Right lobe of liver (tissue), 6 donors: Measurements from ENCODE around the gene AGPS. TPM values are rescaled to one million over a fixed set of nuclear protein-coding genes. Genes with fewer than 3 reads are reported as not detected.

Experiments used
- ATAC-seq, 4 donors: fragments of 200-7000 bp; cut with Tn5 transposase; one replicate each; pipeline ENCODE4 v1.9.1; 2020; ENCODE audit warnings: mild to moderate bottlenecking in 4 of 4, moderate library complexity in 4 of 4
- DNase-seq, 3 donors: peaks; one replicate each; pipeline ENCODE4 v3.0.0-alpha.2; 2020
- H3K27ac ChIP-seq, 3 donors: fragments of 200-600 bp; one replicate each; pipeline ENCODE4 v1.8.0; 2022
- H3K27me3 ChIP-seq, 2 donors: fragments of 200-600 bp; one replicate each; pipeline ENCODE4 v1.8.0; 2022
- H3K36me3 ChIP-seq, 4 donors: fragments of 200-600 bp; sonication (generic) in 1 of 4; one replicate each; pipeline versions ENCODE4 v1.5.1 to v1.8.0; 2017 to 2022; ENCODE audit warnings: control low read depth in 1 of 4
- H3K4me1 ChIP-seq, 4 donors: fragments of 200-600 bp; sonication (generic) in 1 of 4; one replicate each; pipeline versions ENCODE4 v1.5.1 to v1.8.0; 2017 to 2022; ENCODE audit warnings: control low read depth in 1 of 4
- H3K4me3 ChIP-seq, 3 donors: fragments of 200-600 bp; one replicate each; pipeline ENCODE4 v1.8.0; 2022
- H3K9me3 ChIP-seq, 4 donors: fragments of 200-600 bp; sonication (generic) in 1 of 4; one replicate each; pipeline versions ENCODE4 v1.5.1 to v1.8.0; 2017 to 2022; ENCODE audit warnings: control low read depth in 1 of 4
- CTCF ChIP-seq, 4 donors: fragments of 200-600 bp in 3 of 4; fragments of 450-650 bp in 1 of 4; IDR thresholded peaks; one replicate each; pipeline versions ENCODE4 v1.5.1 to v1.8.0; 2016 to 2022; ENCODE audit warnings: antibody characterized with exemption in 4 of 4, mild to moderate bottlenecking in 2 of 4
- POLR2A ChIP-seq: fragments of 450-650 bp; IDR thresholded peaks from one replicate; pipeline ENCODE4 v1.6.1; 2017; ENCODE audit warnings: antibody characterized with exemption, mild to moderate bottlenecking
- WGBS: methylation state at CpG from one replicate; pipeline ENCODE4 v1.1.6; 2018; ENCODE audit warnings: low coverage, low lambda C conversion rate; ENCODE audit not compliant: insufficient coverage; ENCODE audit errors: missing lambda C conversion rate; 5-methylcytosine and 5-hydroxymethylcytosine counted together
- intact Hi-C, 2 donors: fragments of 100-400 bp; cut with DNase I; formaldehyde crosslinking; loops; one replicate each; pipeline versions ENCODE4 v1.11.2 to v1.14.1; 2022
- total RNA-seq, 6 experiments: library from RNA; depleted of rRNA in 2 of 6; stranded (reverse); fragments of >200 nt in 2 of 6; fragmentation: NEBNext Ultra II Directional in 3 of 6; extraction: Animal tissue kit (Norgen Biotek cat#: 25700) in 3 of 6; gene quantifications; one replicate each; pipeline versions ENCODE4 v1.1.0 to v1.2.4, GENCODE V29; 2016 to 2023
- donor health status: DM: no; HTN: yes; CAD: no.
- donor health status: DM: no; HTN: no; CAD: no.
- donor health status: DM: no; HTN: no; CAD: no.
- donor health status: DM: no; HTN: yes; CAD: no.
- donor health status: DM: no; HTN: yes; CAD: no.

The AGPS gene
- total RNA-seq, 6 experiments from 2014 or later, result 21.7 to 31.8 (median 26.8) TPM

DNA sequence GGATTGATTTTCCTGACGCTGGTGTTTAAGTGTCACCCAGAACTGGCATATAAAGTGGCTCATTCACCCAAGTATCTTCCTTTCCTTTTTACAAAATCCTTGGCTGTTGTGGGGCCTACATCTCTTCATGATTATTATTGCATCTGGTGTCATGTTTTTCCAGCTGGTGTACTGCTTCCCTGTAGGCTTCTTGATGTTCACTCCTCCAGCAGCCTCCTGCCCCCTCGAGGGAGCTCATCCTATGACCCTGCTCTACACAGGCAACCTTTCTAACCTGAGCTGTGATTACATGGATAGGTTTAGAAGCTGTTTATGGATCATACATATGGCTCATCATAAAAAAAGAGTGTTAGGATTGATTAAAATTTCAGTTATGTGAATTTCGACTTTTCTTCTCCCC is 12.4 kb upstream of the AGPS start:
- ATAC-seq (no peak), DNase-seq (no peak)
- no peaks in the 10 kb centered on the region for H3K4me1 ChIP-seq
- no peak overlapping the region for H3K27ac ChIP-seq
- intact Hi-C loops, result no loop called here
- WGBS, result 93% methylated on average over 3 of the region's 3 CpGs
- H3K27me3 ChIP-seq, result no peaks in the 10 kb centered on the region
- no peak for TF ChIP-seq POLR2A
- no peak for TF ChIP-seq CTCF (IDR thresholded peaks at IDR 0.05)
- no peaks in the 10 kb centered on the region for H3K9me3 ChIP-seq
- no peak overlapping the region for H3K4me3 ChIP-seq
- no peaks in the 10 kb centered on the region for H3K36me3 ChIP-seq

DNA sequence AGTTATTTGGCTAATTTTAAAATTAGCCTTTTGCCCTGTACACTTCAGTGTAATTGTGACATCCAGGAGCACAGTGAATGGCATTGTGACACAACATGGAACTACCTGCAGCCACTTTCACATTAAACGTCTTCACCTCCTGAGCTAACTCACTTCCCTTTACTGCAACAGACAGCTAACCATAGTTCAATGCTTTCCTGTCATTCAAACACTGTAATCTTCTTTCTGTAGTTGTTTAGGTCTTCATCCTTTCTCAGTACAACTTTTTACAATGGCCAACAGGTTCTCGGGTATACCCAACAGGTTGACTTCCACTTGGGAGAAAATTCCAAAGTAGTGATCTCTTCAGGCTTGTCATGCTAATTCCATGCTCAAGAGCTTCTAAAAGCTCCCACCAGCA is 8.6 kb upstream of the AGPS start:
- intact Hi-C loops, result no loop called here
- Histone ChIP-seq H3K9me3 (no peaks in the 10 kb centered on the region), H3K27me3 (no peaks in the 10 kb centered on the region), H3K4me1 (peaks cover 0 to 5% (median 0%) of the 10 kb centered on the region in 4 donors), H3K4me3 (no peak overlapping the region), H3K36me3 (no peaks in the 10 kb centered on the region), H3K27ac (no peak overlapping the region)
- TF ChIP-seq CTCF (IDR thresholded peaks at IDR 0.05), result no peak
- no peak for TF ChIP-seq POLR2A
- DNase-seq, result no peak
- 50% methylated on average over 2 of the region's 2 CpGs for WGBS
- ATAC-seq, result peak in 2 of 4 donors; percentile 42 to 56

- H3K9me3 ChIP-seq, result no peaks in the 10 kb centered on the region
- peak; percentile 33 to 77 (median 56) for ATAC-seq
- TF ChIP-seq CTCF (IDR thresholded peaks at IDR 0.05) (no peak), POLR2A (no peak)
- intact Hi-C loops, result no loop called here
- no peaks in the 10 kb centered on the region for H3K27me3 ChIP-seq
- peaks cover 0 to 5% (median 0%) of the 10 kb centered on the region in 4 donors for H3K4me1 ChIP-seq
- no peak overlapping the region for H3K4me3 ChIP-seq
- WGBS, result 41% methylated on average over 2 of the region's 2 CpGs
- no peak for DNase-seq
- H3K36me3 ChIP-seq, result no peaks in the 10 kb centered on the region
- no peak overlapping the region for H3K27ac ChIP-seq
These were observed 7.4 kb upstream of the AGPS start for GRCh38 chr2:177385151-177385550.

DNA sequence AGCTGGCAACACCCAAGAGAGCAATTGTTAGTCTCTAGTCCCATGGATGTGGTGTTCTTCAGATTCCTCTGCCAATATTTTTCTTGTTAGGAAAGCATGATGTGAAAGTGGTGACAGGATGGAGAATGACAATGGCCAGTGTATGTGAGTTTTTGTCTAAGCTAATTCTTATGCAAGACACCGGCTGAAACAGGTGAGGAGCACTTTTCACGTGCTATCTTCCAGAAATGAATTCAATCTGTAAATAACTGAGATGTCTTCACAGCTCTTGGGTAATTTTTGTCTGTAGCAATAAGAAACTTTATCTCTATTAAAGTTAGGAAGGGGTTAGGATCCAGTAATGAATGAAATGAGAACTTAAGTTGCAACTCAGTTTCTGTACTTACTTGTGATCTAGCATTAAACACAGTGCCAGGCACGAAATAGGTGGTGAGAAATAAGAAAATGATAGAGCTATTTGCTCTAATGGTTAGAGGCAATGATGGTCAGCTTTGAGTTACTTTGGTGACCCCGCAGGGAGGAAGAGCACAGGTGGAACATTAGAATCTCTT is 676 bp upstream of the AGPS start:
- ATAC-seq, result no peak

More for the DNA sequence above, 676 bp upstream of the AGPS start:
- 15% methylated on average over 3 of the region's 4 CpGs for WGBS
- H3K27ac ChIP-seq, result peak overlapping the region in 1 of 3 donors; percentile 82
- no peaks in the 10 kb centered on the region for H3K9me3 ChIP-seq
- H3K36me3 ChIP-seq, result no peaks in the 10 kb centered on the region
- peaks cover 0 to 37% (median 9%) of the 10 kb centered on the region in 4 donors for H3K4me1 ChIP-seq
- TF ChIP-seq POLR2A, result no peak
- no peak for TF ChIP-seq CTCF (IDR thresholded peaks at IDR 0.05)
- intact Hi-C loops, result no loop called here
- peak overlapping the region; percentile 77 to 92 (median 89) for H3K4me3 ChIP-seq
- no peak for DNase-seq
- H3K27me3 ChIP-seq, result no peaks in the 10 kb centered on the region
